Tibial nerve (tissue), 4 donors: ENCODE data around the gene DCUN1D3. TPM values are rescaled to one million over a fixed set of nuclear protein-coding genes. Genes with fewer than 3 reads are reported as not detected.
"Not testable (repeated sequence)": the region's sequence is repeated elsewhere in the genome, so short reads cannot be mapped to it uniquely, and the experiment has no call there.

ENCODE experiments used
- DNase-seq, 2 donors: peaks; one replicate each; pipeline ENCODE4 v3.0.0-alpha.2; 2019; ENCODE audit warnings: low spot score in 2 of 2
- H3K27ac ChIP-seq, 4 donors: fragments of 200-600 bp; sonication (generic) in 3 of 4; one replicate each; pipeline ENCODE4 v1.5.1; 2017 to 2019; ENCODE audit warnings: mild to moderate bottlenecking in 1 of 4
- H3K27me3 ChIP-seq, 2 donors: fragments of 200-600 bp; sonication (generic) in 1 of 2; one replicate each; pipeline versions ENCODE4 v1.5.1 to v1.6.0; 2017 to 2019
- H3K36me3 ChIP-seq, 3 donors: fragments of 200-600 bp; sonication (generic); one replicate each; pipeline ENCODE4 v1.5.1; 2018 to 2019
- H3K4me1 ChIP-seq, 4 donors: fragments of 200-600 bp; sonication (generic) in 3 of 4; one replicate each; pipeline ENCODE4 v1.5.1; 2017 to 2019
- H3K4me3 ChIP-seq, 4 donors: fragments of 200-600 bp; sonication (generic) in 3 of 4; one replicate each; pipeline ENCODE4 v1.5.1; 2017 to 2019; ENCODE audit warnings: mild to moderate bottlenecking in 1 of 4, moderate library complexity in 1 of 4
- H3K9me3 ChIP-seq, 4 donors: fragments of 200-600 bp; sonication (generic) in 3 of 4; one replicate each; pipeline ENCODE4 v1.5.1; 2017 to 2019
- CTCF ChIP-seq, 5 experiments: fragments of 200-600 bp in 3 of 5; fragments of 450-650 bp in 2 of 5; sonication (generic) in 3 of 5; IDR thresholded peaks; one replicate each; pipeline ENCODE4 v1.5.1; 2016 to 2019; ENCODE audit warnings: antibody characterized with exemption in 5 of 5, mild to moderate bottlenecking in 3 of 5, moderate library complexity in 2 of 5
- EP300 ChIP-seq, 2 donors: sonication (generic); formaldehyde crosslinking; IDR thresholded peaks; one replicate each; pipeline ENCODE4 v1.6.1; 2017; ENCODE audit warnings: antibody characterized with exemption in 2 of 2, mild to moderate bottlenecking in 1 of 2
- POLR2A ChIP-seq, 2 donors: fragments of 450-650 bp; IDR thresholded peaks; one replicate each; pipeline ENCODE4 v1.6.1; 2017; ENCODE audit warnings: antibody characterized with exemption in 2 of 2, mild to moderate bottlenecking in 2 of 2, moderate library complexity in 2 of 2
- WGBS, 2 donors: methylation state at CpG; one replicate each; pipeline ENCODE4 v1.1.5; 2018; 5-methylcytosine and 5-hydroxymethylcytosine counted together
- total RNA-seq, 4 donors: library from RNA; depleted of rRNA; stranded (reverse); fragments of >200 nt; gene quantifications; one replicate each; pipeline ENCODE4 v1.1.0, GENCODE V29; 2016

DCUN1D3 gene
- total RNA-seq, 4 donors from 2014 or later: 28.8 to 37.5 (median 29.3) TPM

GRCh38 chr16:20938426-20938825 lies 38.3 kb upstream of the DCUN1D3 start:
- 45 to 49% methylated on average over 2 of the region's 2 CpGs for WGBS, 2 donors

DNA sequence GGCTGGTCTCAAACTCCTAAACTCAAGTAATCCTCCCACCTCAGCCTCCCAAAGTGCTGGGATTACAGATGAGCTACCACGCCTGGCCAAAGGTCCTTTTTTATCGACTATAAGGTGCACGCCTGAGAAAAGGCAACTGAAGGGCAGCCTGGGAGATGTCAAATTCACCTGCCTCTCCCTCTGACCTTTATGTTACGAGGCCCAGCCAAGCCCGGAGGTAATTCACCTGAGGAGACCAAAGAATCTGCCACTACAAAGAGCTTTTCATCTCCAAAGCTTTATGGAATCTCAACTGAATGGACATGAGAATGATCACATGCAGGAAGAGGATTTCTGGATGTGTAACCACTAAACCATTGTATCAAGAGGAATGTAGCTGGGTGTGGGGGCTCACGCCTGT lies 37.6 kb upstream of the DCUN1D3 start:
- H3K9me3 ChIP-seq: no peaks in the 10 kb centered on the region

More at GRCh38 chr16:20938426-20938825, 38.3 kb upstream of the DCUN1D3 start:
- Histone ChIP-seq H3K27me3 (no peaks in the 10 kb centered on the region), H3K4me1 (no peaks in the 10 kb centered on the region), H3K9me3 (no peaks in the 10 kb centered on the region), H3K4me3 (no peak overlapping the region), H3K36me3 (no peaks in the 10 kb centered on the region), H3K27ac (no peak overlapping the region)
- no peak for DNase-seq
- TF ChIP-seq CTCF (IDR thresholded peaks at IDR 0.05) (no peak), POLR2A (IDR thresholded peaks at IDR 0.05) (no peak), EP300 (IDR thresholded peaks at IDR 0.05) (no peak)

GRCh38 chr16:20933589-20933988 lies 33.4 kb upstream of the DCUN1D3 start:
- no peaks in the 10 kb centered on the region for H3K27me3 ChIP-seq
- TF ChIP-seq CTCF (IDR thresholded peaks at IDR 0.05) (no peak), EP300 (IDR thresholded peaks at IDR 0.05) (no peak), POLR2A (IDR thresholded peaks at IDR 0.05) (no peak)
- no peak overlapping the region for H3K4me3 ChIP-seq
- no peaks in the 10 kb centered on the region for H3K9me3 ChIP-seq
- peaks cover 0 to 5% (median 2%) of the 10 kb centered on the region in 4 donors for H3K4me1 ChIP-seq
- H3K36me3 ChIP-seq: no peaks in the 10 kb centered on the region
- no peak overlapping the region for H3K27ac ChIP-seq
- DNase-seq: no peak

More for the DNA sequence above, 37.6 kb upstream of the DCUN1D3 start:
- Histone ChIP-seq H3K4me1 (no peaks in the 10 kb centered on the region), H3K36me3 (no peaks in the 10 kb centered on the region), H3K27me3 (no peaks in the 10 kb centered on the region), H3K27ac (no peak overlapping the region), H3K4me3 (no peak overlapping the region)
- DNase-seq: no peak
- WGBS, 2 donors: 79 to 82% methylated on average over 6 of the region's 6 CpGs
- TF ChIP-seq CTCF (IDR thresholded peaks at IDR 0.05) (no peak), POLR2A (IDR thresholded peaks at IDR 0.05) (no peak), EP300 (IDR thresholded peaks at IDR 0.05) (no peak)

DNA sequence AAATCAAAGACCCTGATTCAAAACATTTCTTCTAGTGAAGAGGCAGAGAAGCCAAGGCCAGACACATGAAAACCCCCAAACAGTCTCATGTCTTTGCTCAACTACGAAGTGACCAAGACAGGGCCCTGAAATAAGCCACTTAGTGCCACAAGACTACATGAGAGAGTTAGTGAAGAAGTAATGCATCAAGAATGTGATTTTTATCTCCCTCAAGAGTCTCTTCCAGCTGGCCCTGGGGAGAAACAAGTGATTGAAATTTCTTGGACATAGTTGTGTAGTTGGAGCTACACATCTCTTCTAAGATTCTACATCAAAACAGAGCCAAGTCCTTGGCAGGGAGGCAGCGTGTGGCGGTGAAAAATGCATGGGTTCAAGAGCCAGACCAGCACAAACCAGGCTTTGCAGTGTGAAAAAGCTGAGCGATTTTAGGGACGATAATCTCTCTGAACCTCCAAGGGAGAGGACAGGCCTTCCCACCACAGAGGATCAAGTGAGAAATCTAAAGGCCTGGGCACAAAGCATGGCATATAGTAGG lies 31.0 kb upstream of the DCUN1D3 start:
- H3K4me3 ChIP-seq: no peak overlapping the region
- H3K27ac ChIP-seq: peak overlapping the region in 1 of 4 donors; percentile 44
- DNase-seq: no peak
- TF ChIP-seq POLR2A (IDR thresholded peaks at IDR 0.05) (no peak), CTCF (IDR thresholded peaks at IDR 0.05) (no peak), EP300 (IDR thresholded peaks at IDR 0.05) (no peak)
- no peaks in the 10 kb centered on the region for H3K27me3 ChIP-seq
- WGBS, 2 donors: 82 to 92% methylated on average over 5 of the region's 5 CpGs
- H3K4me1 ChIP-seq: peaks cover 0 to 5% (median 2%) of the 10 kb centered on the region in 4 donors
- peaks cover 0 to 5% (median 0%) of the 10 kb centered on the region in 3 donors for H3K36me3 ChIP-seq
- H3K9me3 ChIP-seq: no peaks in the 10 kb centered on the region

DNA sequence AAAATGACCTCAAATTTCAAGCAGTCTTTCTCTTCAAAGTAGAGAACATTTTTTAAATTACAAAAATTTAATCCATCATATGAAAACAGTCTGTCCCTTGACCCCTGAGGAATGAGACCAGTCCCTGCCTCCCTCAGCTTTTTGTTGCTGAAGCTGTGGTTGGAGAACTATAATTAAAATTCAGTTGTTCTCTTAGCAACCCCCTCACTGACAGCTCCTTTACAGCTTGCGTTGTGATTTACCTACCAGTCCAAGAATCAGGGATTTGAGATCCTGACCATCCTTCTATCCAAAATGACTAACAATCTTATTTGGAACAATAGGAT lies 30.2 kb upstream of the DCUN1D3 start:
- peak overlapping the region in 2 of 4 donors; percentile 38 to 44 for H3K27ac ChIP-seq
- TF ChIP-seq POLR2A (IDR thresholded peaks at IDR 0.05): no peak
- TF ChIP-seq CTCF (IDR thresholded peaks at IDR 0.05): no peak
- TF ChIP-seq EP300 (IDR thresholded peaks at IDR 0.05): no peak

GRCh38 chr16:20929676-20930364 lies 29.7 kb upstream of the DCUN1D3 start:
- H3K4me1 ChIP-seq, H3K27me3 ChIP-seq, H3K4me3 ChIP-seq, DNase-seq, H3K9me3 ChIP-seq: not testable (repeated sequence)
- Histone ChIP-seq H3K36me3 (peaks cover 0 to 17% (median 0%) of the 10 kb centered on the region in 3 donors), H3K27ac (peak overlapping the region in 3 of 4 donors; percentile 7 to 44 (median 38))
- WGBS, 2 donors: 67 to 72% methylated on average over 10 of the region's 10 CpGs

More for the DNA sequence above, 30.2 kb upstream of the DCUN1D3 start:
- H3K27me3 ChIP-seq: no peaks in the 10 kb centered on the region
- DNase-seq: no peak
- no peaks in the 10 kb centered on the region for H3K9me3 ChIP-seq
- WGBS, 2 donors: 65 to 66% methylated on average over 1 of the region's 1 CpG
- H3K4me3 ChIP-seq: no peak overlapping the region
- peaks cover 0 to 5% (median 2%) of the 10 kb centered on the region in 4 donors for H3K4me1 ChIP-seq
- peaks cover 0 to 12% (median 0%) of the 10 kb centered on the region in 3 donors for H3K36me3 ChIP-seq
